NCI-H2196 (cell line): ENCODE data around the gene GIPC3.

Experiments used
- DNase-seq: peaks from one replicate; lab custom pipeline; 2025; ENCODE audit not compliant: unreplicated experiment; lab: John Stamatoyannopoulos, UW

GIPC3 gene

DNA sequence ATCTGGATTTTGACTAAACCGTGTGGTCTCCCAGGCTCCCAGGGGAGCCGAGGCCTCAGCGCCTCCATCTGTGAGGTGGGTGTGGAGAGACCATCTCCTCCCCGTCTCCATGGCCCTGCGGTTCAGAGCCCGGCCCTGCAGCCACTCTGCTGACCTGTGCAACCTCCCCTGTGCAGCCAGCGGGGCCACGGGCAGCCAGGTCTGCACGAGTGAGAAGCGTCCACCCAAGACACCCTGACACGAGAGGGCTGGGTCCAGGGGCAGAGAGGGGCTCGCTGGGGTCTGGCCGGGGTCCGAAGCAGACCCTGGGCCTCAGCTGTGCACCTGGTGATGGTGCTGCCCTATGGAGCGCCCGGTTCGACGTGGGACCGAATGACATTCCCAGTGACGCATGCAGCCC, 51.7 kb downstream of the GIPC3 start:
- no peak for DNase-seq

DNA sequence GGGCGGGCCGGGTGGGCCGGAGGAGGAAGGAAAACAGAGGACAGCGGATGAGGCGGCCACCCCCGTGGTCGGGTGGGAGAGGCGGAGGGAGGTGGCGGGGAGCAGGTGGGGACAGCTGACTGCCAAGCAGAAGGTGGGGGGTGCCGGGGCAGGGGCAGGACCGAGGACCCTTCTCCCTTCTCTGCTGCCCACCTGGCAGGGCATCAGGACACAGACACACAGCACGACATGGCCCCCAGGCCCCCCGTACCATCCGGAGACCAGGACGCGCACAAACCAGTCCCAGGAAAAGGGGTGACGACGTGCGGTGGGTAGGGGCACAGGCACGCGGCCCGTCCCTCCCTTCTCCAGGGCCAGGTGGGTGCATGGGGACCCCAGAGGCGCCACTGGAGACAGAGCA, 52.3 kb downstream of the GIPC3 start:
- DNase-seq: no peak

DNA sequence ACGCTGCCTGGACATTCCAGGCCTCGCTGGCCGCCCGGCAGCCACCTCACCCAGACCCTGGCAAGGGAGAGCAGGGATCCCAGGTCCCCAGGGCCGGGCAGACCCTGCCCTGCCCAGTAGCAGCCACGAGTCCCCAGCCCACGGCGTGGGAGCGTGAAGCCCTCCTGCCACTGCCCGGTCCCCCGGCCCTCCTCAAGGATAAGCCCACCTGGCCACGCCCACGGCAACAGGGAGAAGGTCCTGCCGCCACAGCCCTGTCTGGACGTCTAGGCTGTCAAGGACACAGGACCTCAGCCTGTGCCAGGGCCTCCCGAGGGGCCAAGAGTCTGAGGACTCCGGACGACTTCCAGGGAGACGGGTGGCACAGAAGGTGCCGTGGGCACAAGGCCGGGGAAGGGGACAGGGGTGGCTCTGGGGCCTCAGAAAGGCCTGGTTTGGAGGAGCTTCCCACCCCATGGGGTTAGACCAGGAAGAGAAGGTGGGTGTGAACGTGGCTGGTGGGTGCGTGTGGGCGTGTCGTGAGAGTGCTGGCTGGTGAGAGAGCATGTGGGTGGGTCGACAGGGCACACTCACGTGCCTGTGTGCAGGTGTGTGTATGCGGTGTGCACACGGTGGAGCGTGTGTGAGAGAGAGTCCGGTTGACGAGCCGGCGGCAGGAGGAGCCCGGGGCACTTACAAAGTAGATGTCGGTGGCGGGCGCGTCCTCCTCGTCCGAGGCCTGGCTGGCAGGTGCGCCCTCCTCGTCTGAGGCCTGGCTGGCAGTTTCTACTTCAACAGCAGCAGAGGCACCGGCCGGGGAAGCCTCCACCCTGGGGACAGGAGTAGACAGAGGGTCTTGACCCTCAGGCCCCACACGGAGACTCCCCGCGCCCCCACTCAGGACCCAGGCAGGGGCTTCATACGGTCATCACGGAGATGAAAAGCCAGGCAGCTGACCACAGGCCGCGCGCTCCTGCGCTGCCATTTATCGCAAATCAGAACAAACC, 53.2 kb downstream of the GIPC3 start:
- no peak for DNase-seq

DNA sequence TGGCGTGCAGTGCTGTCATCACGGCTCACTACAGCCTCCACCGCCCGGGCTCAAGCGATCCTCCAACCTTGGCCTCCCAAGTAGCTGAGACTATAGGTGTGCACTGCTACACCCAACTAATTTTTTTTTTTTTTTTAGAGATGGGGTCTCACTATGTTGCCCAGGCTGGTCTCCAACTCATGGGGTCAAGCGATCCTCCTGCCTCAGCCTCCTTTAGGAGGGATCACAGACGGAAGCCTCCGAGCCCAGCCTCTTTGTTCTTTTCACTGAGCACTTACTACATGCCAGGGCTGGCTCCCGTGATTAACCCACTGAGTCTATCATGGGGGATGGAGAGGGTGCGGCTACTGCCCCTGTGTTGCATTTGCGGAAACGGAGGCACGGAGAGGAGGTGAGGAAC, 54.2 kb downstream of the GIPC3 start:
- DNase-seq: no peak

DNA sequence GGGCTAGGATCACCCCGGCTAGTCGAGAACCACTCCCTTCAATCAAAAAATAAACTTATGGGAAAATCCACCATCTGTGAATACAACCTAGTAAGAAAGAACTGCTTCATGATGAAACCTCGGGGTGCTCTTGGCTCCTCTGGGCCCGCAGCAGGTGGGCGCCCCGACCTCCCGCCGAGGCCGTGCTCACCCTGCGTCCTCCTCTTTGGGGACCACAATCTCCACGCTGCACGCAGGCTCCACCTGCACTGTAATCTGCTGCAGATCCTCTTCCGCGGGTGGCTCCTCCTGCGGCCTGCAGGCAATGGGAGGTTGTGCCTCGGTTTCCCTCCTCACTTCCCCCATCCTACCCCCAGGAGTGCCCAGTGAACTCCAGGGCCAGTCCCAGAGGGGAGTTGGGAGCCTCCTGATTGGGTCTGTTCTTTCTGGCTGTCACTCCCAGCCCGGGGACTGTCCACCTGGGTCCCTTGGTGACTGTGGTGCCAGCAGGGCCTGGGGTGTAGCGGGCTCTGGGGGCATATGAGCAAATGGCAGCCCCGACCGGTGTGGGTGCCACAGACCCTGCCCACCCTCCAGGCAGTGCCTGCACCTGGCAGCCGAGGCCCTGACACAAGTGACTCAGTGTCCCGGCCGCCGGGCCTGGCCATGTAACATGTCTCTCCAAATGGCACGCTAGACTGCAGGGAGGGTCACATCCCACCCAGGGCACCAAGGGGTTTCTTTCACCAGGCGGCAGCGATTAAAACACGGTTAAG, 56.4 kb downstream of the GIPC3 start:
- DNase-seq: no peak

DNA sequence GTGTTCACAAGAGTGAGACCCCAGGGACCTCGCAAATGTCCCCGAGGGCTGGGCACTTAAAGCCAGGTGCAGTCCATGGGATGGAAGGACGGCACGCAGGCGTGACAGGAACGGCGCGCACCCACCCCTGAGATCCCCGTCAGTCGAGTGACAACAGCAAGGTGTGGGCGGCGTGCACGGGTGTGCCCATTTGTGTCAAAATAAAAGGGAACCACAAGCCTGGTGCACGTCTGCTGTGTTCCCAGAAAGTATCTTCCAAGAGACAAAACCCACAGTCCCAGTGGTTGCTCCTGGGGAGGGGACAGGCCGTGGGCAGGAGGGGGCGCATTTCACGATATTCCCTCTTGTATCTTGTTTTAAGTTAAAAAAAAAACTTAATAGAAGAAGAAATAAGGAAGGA, 57.0 kb downstream of the GIPC3 start:
- DNase-seq: no peak
